BLaER1 (cell line): ENCODE data around the gene TFE3.

ENCODE experiments used
- H3K27ac ChIP-seq: shearing (Covaris generic); formaldehyde crosslinking; 2 replicates; pipeline ENCODE4 v1.8.1; 2022
- H3K27me3 ChIP-seq: shearing (Covaris generic); formaldehyde crosslinking; 2 replicates; pipeline ENCODE4 v1.8.1; 2022
- H3K36me3 ChIP-seq: shearing (Covaris generic); formaldehyde crosslinking; 2 replicates; pipeline ENCODE4 v1.8.1; 2022
- H3K4me1 ChIP-seq: shearing (Covaris generic); formaldehyde crosslinking; 2 replicates; pipeline ENCODE4 v1.8.1; 2022
- H3K4me2 ChIP-seq: shearing (Covaris generic); formaldehyde crosslinking; 2 replicates; pipeline ENCODE4 v1.8.1; 2022
- H3K4me3 ChIP-seq: shearing (Covaris generic); formaldehyde crosslinking; 2 replicates; pipeline ENCODE4 v1.8.1; 2022
- H3K9ac ChIP-seq: shearing (Covaris generic); formaldehyde crosslinking; 2 replicates; pipeline ENCODE4 v1.8.1; 2022
- H3K9me3 ChIP-seq: shearing (Covaris generic); formaldehyde crosslinking; 2 replicates; pipeline ENCODE4 v1.8.1; 2022
- H4K20me1 ChIP-seq: shearing (Covaris generic); formaldehyde crosslinking; 2 replicates; pipeline ENCODE4 v1.8.1; 2022
- Cebpa-rat ChIP-seq: shearing (Covaris generic); IDR thresholded peaks from 2 replicates; pipeline ENCODE4 v1.8.1; 2022

The TFE3 gene

DNA sequence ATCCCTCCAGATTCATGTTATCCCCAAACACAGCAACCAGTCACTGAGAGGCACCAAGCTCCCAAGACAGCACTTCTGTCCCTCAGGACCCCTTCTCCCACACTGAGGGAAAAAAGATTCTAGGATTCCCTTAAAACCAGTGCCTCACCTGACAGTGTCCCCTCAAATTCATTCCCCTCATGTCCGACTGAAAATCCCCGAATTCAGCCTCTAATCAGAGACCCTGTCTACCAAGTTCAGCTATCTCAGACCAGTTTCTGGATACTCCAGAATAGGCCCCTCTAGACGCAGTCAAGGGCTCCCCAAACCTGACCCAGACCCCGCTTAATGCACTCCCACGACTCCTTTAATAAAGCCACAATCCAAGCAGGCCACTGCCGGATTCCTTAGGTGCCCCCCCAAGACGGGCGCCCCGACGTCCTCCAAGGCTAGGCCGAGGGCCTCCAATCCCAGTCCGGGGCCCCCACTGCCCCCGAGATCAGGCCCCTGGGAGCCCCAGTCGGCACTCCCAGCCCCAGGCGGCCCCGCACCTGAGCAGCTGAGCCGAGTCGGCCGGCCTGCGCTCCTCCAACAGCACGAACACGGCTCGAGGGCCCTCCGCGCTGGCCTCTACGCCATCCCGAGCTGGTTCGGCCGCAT, 457 bp downstream of the TFE3 start:
- peak overlapping the region; percentile 87 for H3K9ac ChIP-seq
- 0 out of 2 replicates have a peak, but pooled peaks cover 10% of the 10 kb centered on the region for H4K20me1 ChIP-seq
- 0 out of 2 replicates have a peak, but pooled peaks cover 3% of the 10 kb centered on the region for H3K9me3 ChIP-seq
- peaks cover 16% of the 10 kb centered on the region for H3K36me3 ChIP-seq
- H3K4me1 ChIP-seq = peaks cover 37% of the 10 kb centered on the region
- no peak for TF ChIP-seq Cebpa-rat
- H3K4me2 ChIP-seq = peak overlapping the region; percentile 76
- peak overlapping the region; percentile 85 for H3K27ac ChIP-seq
- peak overlapping the region; percentile 76 for H3K4me3 ChIP-seq
- peaks cover 9% of the 10 kb centered on the region; the same call in 1 of the 2 replicates for H3K27me3 ChIP-seq

DNA sequence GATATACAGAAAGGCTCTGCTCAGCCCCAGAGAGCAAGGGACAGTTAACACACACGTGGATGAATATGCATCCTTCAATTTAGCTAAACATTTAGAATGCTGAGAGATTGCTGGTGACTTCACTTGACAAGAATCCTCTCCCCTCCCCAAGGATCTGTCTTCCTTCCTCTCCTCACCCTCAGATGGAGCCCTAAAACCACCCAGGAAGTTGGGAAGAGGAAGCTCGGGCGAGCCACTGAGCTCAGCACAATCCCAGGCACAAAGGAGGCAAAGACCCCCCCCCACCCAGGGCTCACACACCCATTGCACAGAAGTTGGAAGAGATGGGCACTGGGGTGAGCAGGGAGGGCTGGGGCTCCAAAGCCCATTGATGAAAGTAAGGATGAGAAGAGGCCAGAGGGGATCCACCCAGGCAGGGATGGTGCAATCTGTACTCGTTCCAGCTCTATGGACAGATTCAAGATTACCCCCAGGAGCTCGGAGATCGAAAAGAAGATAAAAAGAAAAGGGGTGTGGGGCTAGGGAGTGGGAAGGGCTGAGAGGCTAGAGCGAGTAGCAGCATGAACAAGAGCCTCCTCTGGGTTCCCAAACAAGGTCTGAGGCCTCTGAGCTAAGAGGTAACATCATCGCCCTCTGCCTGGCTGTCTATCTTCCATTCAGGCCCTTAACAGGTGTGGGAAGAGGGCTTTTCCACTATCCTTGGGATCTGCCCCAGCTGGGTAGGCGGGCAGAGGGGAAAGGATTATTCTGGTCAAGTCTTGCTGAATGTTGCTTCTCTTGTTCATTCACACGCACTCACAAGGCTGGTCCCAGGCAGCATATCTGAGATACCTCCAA, 1.2 kb downstream of the TFE3 start:
- H3K4me2 ChIP-seq = peak overlapping the region; percentile 76
- H3K36me3 ChIP-seq = peaks cover 24% of the 10 kb centered on the region
- peak overlapping the region; percentile 87 for H3K9ac ChIP-seq
- peak overlapping the region; percentile 76 for H3K4me3 ChIP-seq
- H3K27me3 ChIP-seq = peaks cover 9% of the 10 kb centered on the region; the same call in 1 of the 2 replicates
- H3K27ac ChIP-seq = peak overlapping the region; percentile 85; the same call in 1 of the 2 replicates
- TF ChIP-seq Cebpa-rat = no peak
- peaks cover 37% of the 10 kb centered on the region for H3K4me1 ChIP-seq
- 0 out of 2 replicates have a peak, but pooled peaks cover 10% of the 10 kb centered on the region for H4K20me1 ChIP-seq
- H3K9me3 ChIP-seq = 0 out of 2 replicates have a peak, but pooled peaks cover 3% of the 10 kb centered on the region

GRCh38 chrX:49040376-49040955, 2.7 kb downstream of the TFE3 start:
- Histone ChIP-seq H3K36me3 (peaks cover 35% of the 10 kb centered on the region), H3K4me3 (no peak overlapping the region), H3K4me2 (peak overlapping the region; percentile 52), H3K4me1 (peaks cover 37% of the 10 kb centered on the region), H3K27ac (no peak overlapping the region), H3K9me3 (0 out of 2 replicates have a peak, but pooled peaks cover 3% of the 10 kb centered on the region), H3K27me3 (peaks cover 9% of the 10 kb centered on the region; the same call in 1 of the 2 replicates), H3K9ac (0 out of 2 replicates have a peak overlapping the region, but pooled peaks have one; percentile 19), H4K20me1 (0 out of 2 replicates have a peak, but pooled peaks cover 10% of the 10 kb centered on the region)
- no peak for TF ChIP-seq Cebpa-rat

GRCh38 chrX:49039598-49040375, 3.4 kb downstream of the TFE3 start:
- H3K27ac ChIP-seq = peak overlapping the region; percentile 31; the same call in 1 of the 2 replicates
- peak overlapping the region; percentile 52 for H3K4me2 ChIP-seq
- 0 out of 2 replicates have a peak, but pooled peaks cover 10% of the 10 kb centered on the region for H4K20me1 ChIP-seq
- peaks cover 37% of the 10 kb centered on the region for H3K36me3 ChIP-seq
- peaks cover 37% of the 10 kb centered on the region for H3K4me1 ChIP-seq
- H3K9ac ChIP-seq = 0 out of 2 replicates have a peak overlapping the region, but pooled peaks have one; percentile 19
- TF ChIP-seq Cebpa-rat = peak; percentile 92
- 0 out of 2 replicates have a peak, but pooled peaks cover 3% of the 10 kb centered on the region for H3K9me3 ChIP-seq
- no peak overlapping the region for H3K4me3 ChIP-seq
- H3K27me3 ChIP-seq = peaks cover 10% of the 10 kb centered on the region; the same call in 1 of the 2 replicates

DNA sequence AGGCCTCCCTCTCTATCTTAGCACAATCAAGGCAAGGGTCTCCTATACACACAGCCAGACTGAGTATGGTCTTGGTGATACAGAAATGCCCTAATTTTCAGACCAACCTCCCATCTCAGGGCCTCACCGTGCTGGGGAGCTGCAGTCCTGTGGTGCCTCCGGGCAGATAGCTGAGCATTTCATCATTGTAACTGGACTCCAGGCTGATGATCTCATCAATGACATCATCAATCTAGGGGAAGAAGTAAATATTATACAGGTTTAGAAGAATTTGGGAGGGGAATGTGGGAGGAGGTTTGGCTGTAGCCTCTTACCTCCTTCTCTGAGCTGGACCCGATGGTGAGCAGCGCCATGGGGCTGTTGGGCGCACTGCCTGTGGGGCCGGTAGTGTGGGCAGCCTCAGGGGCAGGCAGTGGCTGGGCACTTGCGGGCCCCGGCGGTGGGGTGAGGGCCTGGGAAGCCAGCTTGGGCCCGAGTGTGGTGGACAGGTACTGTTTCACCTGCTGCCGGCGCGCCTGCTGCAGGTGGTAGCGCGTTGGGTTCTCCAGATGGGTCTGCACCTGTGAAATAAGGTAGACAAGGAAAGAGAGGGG, 5.2 kb downstream of the TFE3 start:
- no peak overlapping the region for H3K4me2 ChIP-seq
- 0 out of 2 replicates have a peak, but pooled peaks cover 10% of the 10 kb centered on the region for H4K20me1 ChIP-seq
- peaks cover 26% of the 10 kb centered on the region; the same call in 1 of the 2 replicates for H3K27me3 ChIP-seq
- H3K4me1 ChIP-seq = peaks cover 37% of the 10 kb centered on the region
- no peak for TF ChIP-seq Cebpa-rat
- H3K9me3 ChIP-seq = 0 out of 2 replicates have a peak, but pooled peaks cover 2% of the 10 kb centered on the region
- H3K4me3 ChIP-seq = no peak overlapping the region
- no peak overlapping the region for H3K9ac ChIP-seq
- no peak overlapping the region for H3K27ac ChIP-seq
- H3K36me3 ChIP-seq = peaks cover 55% of the 10 kb centered on the region

DNA sequence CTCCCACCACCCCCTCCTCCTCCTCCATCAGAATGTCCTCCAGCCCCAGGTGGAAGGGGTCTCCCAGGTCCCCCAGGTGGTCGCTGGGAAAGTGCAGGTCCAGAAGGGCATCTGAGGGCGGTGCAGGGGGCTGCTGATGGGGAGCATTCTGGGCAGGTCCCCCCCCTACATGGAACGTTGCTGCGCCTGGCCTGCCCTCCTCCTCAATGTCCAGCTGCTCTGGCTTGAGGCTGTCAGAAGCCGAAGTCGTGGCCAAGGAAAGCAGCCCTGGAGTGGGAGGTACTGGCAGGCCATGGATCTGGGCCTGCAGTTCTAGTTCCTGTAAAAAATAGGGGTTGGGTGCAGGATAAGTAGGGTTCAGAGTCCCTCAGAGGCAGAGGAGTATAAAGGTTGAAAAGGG, 12.9 kb downstream of the TFE3 start:
- H3K27me3 ChIP-seq = peaks cover 38% of the 10 kb centered on the region
- no peak overlapping the region for H3K9ac ChIP-seq
- no peak overlapping the region for H3K27ac ChIP-seq
- no peak for TF ChIP-seq Cebpa-rat
- H3K9me3 ChIP-seq = no peaks in the 10 kb centered on the region
- H3K4me3 ChIP-seq = no peak overlapping the region
- H3K36me3 ChIP-seq = peaks cover 41% of the 10 kb centered on the region
- H3K4me1 ChIP-seq = no peaks in the 10 kb centered on the region
- peaks cover 5% of the 10 kb centered on the region; the same call in 1 of the 2 replicates for H4K20me1 ChIP-seq
- H3K4me2 ChIP-seq = no peak overlapping the region

DNA sequence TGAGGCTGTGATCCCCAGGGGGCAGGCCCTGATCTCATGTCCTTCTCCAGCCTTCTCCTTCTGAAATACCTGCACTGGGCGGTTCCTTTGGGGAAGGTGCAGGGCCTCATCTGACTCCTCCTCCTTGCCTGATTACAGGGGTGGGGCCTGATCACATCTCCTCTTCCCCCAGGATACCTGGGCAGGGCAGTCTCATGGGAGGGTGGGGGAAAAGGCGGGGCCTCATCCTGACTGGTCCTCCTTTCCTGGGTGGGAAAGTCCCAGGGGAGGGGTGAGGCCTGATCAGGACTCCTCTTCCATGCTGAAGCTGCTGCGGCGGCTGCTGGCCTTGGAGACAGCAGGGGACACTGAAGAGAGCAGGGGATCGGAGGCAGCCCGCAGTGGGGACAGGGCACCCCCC, 13.3 kb downstream of the TFE3 start:
- H3K36me3 ChIP-seq = peaks cover 40% of the 10 kb centered on the region
- no peak for TF ChIP-seq Cebpa-rat

GRCh38 chrX:49019599-49020249, 23.4 kb downstream of the TFE3 start:
- Histone ChIP-seq H3K27ac (no peak overlapping the region), H3K27me3 (peaks cover 6% of the 10 kb centered on the region; the same call in 1 of the 2 replicates), H3K4me1 (no peaks in the 10 kb centered on the region), H4K20me1 (no peaks in the 10 kb centered on the region), H3K4me2 (no peak overlapping the region), H3K36me3 (no peaks in the 10 kb centered on the region; the same call in 1 of the 2 replicates), H3K9me3 (peaks cover 4% of the 10 kb centered on the region; the same call in 1 of the 2 replicates), H3K4me3 (no peak overlapping the region), H3K9ac (no peak overlapping the region)
- TF ChIP-seq Cebpa-rat = no peak

More for the DNA sequence above, 13.3 kb downstream of the TFE3 start:
- Histone ChIP-seq H4K20me1 (peaks cover 5% of the 10 kb centered on the region; the same call in 1 of the 2 replicates), H3K4me3 (no peak overlapping the region), H3K27ac (no peak overlapping the region), H3K27me3 (peaks cover 39% of the 10 kb centered on the region), H3K9me3 (no peaks in the 10 kb centered on the region), H3K4me1 (no peaks in the 10 kb centered on the region), H3K4me2 (no peak overlapping the region), H3K9ac (no peak overlapping the region)
